Activated T-cell treated with anti-CD3 and anti-CD28 coated beads, Interleukin-2, amount 50 U/mL, for 48 hours (primary cell): ENCODE results near the gene PDGFRB.

Source experiments
- DNase-seq, 2 experiments: peaks; one replicate each; pipeline ENCODE4 v3.0.0-alpha.2; 2020

PDGFRB gene

DNA sequence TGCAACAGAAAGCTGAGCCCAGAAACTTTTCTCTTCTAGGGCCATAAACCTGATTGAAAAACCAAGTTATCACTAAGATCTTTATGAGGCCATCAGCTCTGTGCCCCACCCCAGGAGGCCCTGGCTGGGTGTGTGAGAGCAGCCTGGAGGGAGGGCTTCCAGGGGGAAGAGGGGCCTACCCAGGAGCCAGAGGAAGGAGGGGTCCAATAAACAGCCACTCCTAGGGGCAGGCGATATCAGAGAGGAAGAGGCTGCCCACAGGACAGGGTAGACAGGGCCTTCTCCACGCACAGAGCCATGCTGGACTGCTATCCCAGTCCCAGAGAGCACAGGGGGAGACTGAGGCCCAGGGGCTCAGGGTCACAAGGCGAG lies 6.5 kb upstream of the PDGFRB start:
- DNase-seq, result no peak

DNA sequence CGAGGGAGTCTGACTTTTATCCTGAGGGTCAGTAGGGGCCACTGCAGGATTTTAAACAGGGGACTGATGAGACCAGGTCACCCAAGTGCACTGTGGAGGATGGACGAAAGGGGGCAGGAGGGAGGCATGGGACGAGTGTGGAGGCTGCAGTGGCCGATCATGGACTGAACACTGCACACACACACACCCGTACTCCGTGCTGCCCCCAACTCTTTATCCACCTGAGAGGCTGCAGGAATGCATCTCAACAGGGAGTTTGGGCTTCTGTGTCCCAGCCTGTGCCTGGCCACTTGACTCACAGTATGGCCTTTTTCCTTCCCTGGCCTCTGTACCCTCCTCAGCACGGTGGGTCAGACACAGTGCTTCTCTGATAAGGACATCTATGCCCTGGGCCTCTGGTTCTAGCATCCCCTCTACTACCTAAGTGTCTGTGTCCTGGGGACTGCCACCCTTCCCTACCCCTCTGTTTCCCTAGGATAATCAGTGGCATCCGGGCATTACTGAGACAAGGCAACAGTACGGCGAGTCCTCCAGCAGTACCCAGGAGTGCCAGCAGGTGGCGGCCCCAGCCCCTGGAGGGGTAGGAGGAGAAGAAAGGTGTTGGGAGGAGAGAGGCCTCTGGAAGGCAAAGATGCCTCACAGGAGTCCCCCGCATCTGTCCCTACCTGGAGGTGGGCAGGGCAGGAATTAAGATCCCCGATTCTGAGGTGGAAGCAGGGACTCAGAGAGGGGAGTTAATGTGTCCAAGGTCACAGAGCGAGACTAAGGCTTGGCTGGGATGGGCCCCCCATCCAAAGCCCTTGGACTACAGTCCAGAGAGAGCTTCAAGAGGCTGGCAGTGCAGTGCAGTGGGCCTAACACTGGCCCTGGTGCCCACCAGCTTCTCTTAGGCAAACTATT lies 5.8 kb upstream of the PDGFRB start:
- peak; percentile 88 for DNase-seq

GRCh38 chr5:150160448-150161081 lies 4.9 kb upstream of the PDGFRB start:
- no peak for DNase-seq

GRCh38 chr5:150159741-150160179 lies 4.1 kb upstream of the PDGFRB start:
- DNase-seq, result no peak

DNA sequence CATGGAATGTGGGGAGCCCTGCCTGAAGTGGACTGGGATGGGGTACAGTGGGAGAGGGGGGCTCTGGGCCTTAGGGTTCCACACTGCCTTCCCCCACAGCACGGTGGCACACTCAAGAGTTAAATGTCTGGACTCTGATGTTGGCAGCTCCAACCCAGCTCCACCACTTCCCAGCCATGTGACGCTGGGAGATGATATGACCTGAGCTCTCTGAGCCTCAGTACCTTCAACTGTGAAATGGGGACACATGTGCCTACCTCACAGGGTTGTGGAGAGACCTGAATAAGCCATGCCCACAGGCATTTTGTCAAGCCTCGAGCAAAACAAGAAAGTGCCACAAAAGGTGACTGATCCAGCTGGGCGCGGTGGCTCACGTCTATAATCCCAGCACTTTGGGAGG lies 3.4 kb upstream of the PDGFRB start:
- no peak for DNase-seq

- DNase-seq, result no peak
Measured at GRCh38 chr5:150158170-150158949, 2.7 kb upstream of the PDGFRB start.

GRCh38 chr5:150157168-150157567 lies 1.5 kb upstream of the PDGFRB start:
- no peak for DNase-seq

DNA sequence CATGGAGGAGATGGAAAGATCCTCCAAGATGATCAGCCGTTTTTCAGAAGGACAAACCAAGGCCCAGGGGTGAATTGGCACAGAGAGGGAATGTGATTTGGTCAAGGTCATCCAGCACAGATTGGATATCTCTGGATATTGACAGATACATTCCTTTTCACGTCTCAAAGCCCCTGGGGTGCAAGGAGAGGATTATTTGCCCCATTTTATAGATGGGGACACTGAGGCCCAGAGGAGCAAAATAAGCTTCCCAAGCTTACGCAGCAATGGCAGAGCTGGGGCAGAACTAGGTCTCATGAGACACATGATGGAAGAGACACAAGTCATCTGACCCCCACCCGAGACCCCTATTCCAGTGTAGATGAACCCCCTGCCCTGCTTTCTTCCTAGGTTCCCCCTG lies 895 bp upstream of the PDGFRB start:
- no peak for DNase-seq

DNA sequence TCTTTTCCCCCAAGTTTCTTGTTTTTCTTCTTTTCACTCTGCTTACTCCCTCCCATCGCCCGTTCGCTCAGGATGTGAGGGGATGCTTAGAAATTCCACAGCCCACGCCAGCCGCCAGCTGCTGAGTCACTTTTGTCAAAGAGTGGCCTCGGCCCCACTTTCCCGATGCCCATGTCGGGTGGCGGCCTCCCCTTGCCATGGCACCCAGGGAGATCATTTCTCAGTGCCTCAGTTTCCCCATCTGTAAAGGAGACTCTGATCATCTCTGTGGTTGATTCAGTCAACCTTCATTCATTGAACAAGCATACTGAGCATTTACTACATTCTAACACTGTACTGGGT lies 353 bp upstream of the PDGFRB start:
- DNase-seq, result no peak

GRCh38 chr5:150154618-150155128 lies 972 bp downstream of the PDGFRB start:
- no peak for DNase-seq

DNA sequence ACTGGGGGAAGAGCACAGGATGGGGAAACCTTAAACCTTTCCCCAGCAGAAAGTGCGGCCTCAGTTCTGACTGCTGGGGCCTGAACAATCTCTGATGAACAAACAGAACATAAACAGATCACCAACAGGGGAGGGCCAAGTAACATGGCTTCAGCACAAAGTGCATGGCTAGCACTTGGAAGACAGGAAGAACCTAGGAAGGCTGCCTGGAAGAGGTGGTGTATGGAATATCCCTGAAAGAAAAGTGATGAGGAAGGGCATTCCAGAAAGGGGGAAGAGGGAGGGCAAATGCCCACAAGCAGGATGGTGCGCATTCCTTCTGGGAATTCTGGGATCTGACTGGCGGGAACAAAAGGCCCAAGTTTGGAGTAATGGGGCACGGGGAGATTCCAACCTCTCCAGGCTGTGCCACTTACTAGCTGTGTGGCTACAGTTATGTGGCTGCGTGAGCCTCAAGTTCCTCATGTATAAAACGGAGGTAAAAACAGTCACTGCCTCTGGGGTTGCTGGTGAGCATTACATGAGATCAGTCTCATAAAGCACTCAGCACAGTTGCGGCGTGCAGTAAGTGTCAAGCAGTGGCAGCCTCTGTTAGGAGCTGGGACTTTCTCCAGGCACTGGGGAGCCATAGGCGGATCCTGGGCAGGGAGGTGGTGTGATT lies 1.6 kb downstream of the PDGFRB start:
- no peak for DNase-seq

GRCh38 chr5:150153483-150153882 lies 2.2 kb downstream of the PDGFRB start:
- no peak for DNase-seq

DNA sequence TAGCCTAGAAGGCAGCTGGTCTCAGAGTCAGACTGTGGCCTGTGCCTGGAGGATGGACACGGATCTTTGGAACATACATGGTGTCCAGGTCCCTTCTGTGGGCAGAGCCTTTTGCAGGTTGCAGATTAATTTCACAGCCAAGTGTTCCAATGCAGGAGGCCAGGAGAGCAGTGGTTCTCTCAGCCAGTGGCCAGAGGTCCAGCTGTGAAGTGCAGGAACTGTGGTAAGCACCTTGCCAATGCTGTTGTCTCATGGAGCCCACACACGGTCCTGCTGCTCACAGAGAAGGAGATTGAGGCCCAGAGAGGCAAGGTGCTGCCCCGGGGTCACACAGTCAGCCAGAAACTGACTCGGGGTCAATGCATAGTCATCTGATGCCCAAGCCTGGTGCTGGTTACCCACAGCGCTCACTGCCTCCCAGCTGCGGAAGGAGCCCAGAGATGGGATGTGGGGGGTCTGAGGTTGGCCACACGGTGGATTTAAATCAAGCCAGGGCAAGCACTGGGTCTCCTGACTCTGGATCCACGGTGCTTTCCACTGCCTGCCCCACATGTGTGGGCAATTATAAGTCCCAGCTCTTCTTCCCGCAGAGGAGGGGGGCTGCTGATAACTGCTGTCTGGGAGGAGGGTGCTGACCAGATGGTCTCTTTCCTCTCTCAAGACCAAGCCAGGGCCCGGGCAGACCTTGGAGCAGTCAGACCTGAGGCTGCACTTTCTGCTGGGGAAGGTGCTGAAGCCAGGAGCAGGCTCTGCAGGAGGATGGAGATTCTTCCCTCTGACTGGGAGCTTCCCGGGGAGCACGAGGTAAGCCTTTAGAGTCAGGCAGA lies 2.8 kb downstream of the PDGFRB start:
- DNase-seq, result no peak

- no peak for DNase-seq
Measured at GRCh38 chr5:150149618-150150017, 6.0 kb downstream of the PDGFRB start.

- DNase-seq, result no peak
Measured at GRCh38 chr5:150148117-150148927, 7.3 kb downstream of the PDGFRB start.

GRCh38 chr5:150147670-150148069 lies 8.0 kb downstream of the PDGFRB start:
- no peak for DNase-seq

DNA sequence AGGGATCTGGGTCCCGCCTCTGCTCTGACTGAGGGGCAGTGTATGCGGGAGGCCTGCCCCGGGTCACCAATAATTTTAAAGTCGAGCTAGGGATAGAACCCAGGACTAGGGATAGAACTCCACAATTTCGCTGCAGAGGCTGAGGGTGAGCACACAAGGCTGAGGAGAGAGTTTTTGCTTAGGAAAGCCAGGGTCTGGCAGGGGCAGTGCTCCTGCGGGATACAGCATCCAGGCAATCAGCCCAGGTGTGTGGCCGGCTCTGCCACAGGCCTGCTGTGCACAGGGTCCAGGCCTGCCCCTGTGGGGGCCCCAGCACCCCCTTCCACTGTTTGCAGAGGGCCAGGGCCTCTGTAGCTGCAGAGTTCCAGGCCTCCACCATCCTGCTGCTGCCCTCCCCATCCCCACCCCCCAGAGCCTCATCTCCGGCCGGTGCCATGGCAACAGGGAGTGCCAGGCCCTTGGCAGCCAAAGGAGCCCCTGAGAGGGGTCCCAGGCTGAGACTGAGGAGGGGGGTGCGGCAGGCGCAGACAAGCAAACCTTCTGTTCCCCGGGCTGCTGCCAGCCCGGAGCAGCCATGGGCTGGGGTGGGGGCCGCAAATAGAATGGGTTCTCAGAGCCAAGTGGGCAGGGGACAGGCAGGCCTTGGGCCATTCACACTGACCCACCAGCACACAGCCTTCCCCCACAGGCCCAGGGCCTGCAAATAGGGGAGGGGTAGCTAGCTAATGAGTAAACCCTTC lies 8.6 kb downstream of the PDGFRB start:
- DNase-seq, result no peak

DNA sequence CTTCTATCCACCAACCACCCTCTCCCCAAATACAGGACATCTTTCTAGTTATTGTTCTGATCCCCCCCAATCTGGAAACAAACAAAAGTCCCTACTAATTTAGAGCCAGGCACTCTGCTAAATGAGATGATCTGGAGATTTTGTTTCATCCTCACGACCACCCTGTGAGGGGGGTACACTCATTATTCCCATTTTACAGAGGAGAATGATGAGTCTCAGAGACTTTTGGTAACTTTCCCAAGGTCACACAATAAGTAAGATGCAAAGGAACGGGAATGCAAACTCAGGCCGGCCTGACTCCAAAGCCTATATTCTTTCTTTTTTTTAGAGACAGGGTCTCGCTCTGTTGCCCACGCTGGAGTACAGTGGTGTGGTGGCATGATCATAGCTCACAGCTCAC lies 9.4 kb downstream of the PDGFRB start:
- DNase-seq, result no peak

DNA sequence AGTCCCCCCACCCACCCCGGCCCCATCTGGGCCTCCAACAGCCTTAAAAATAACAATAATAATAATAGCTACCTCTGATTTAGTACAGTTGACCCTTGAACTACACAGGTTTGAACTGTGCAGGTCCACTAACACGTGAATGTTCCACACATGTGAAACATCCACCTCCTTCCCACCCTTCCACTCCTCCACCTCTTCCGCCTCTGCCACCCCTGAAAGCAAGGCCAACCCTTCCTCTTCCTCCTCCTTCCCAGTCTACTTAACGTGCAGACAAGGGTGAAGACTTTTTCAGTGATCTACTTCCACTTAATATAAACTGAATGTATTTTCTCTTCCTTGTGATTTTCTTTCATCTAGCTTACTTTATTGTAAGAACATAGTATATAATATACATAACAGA lies 10.8 kb downstream of the PDGFRB start:
- no peak for DNase-seq

DNA sequence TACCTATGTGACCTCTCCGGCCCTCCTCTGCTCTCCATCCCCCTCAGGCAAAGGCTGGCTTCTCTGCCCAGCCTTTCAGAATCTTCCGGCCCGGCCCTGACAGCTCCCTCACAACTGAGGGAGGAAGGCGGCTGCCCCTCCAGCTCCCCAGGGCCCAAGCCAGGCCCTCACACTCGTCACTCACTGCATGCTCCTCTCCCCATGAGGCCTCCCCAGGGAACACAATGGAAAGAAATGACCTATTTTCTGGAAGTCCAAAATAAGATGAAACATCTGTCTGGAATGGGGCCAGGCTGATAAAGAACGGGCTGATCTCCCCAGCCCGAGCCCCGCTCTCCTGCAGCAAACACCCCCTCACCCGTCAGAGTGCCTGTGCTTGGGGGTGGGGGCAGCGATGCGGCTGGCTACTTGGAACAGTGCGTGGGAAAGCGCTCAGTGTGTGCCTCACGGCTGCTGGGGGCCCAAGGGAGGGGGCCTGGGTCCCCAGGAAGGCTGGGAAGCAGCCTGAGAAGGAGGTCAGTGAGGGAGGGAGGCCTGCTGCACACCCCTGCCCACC lies 11.3 kb downstream of the PDGFRB start:
- DNase-seq, result no peak
